NCI-H524 treated with DMSO at 0.1 percent for 48 hours (cell line): Measurements from ENCODE around the gene PCBP3.
"Not testable (repeated sequence)": the region's sequence is repeated elsewhere in the genome, so short reads cannot be mapped to it uniquely, and the experiment has no call there.

Experiments
- DNase-seq: peaks from one replicate; lab custom pipeline; 2025; lab: John Stamatoyannopoulos, UW

PCBP3 gene

GRCh38 chr21:45947296-45947695 lies 303.8 kb downstream of the PCBP3 start:
- DNase-seq = no peak

- DNase-seq = no peak
These were observed 304.3 kb downstream of the PCBP3 start for GRCh38 chr21:45947716-45948255.

- DNase-seq = no peak
These were observed 305.1 kb downstream of the PCBP3 start for GRCh38 chr21:45948576-45949141.

- no peak for DNase-seq
These were observed 306.6 kb downstream of the PCBP3 start for GRCh38 chr21:45949928-45950739.

- DNase-seq = peak; percentile 80
These were observed 307.4 kb downstream of the PCBP3 start for GRCh38 chr21:45950740-45951515.

- no peak for DNase-seq
These were observed 308.2 kb downstream of the PCBP3 start for GRCh38 chr21:45951676-45952075.

GRCh38 chr21:45952527-45952926 lies 309.0 kb downstream of the PCBP3 start:
- not testable (repeated sequence) for DNase-seq

- DNase-seq = no peak
These were observed 309.4 kb downstream of the PCBP3 start for GRCh38 chr21:45952974-45953373.

- no peak for DNase-seq
These were observed 310.7 kb downstream of the PCBP3 start for GRCh38 chr21:45954261-45954660.

- no peak for DNase-seq
These were observed 311.4 kb downstream of the PCBP3 start for GRCh38 chr21:45954921-45955320.

- DNase-seq = no peak
These were observed 314.0 kb downstream of the PCBP3 start for GRCh38 chr21:45957551-45957950.

GRCh38 chr21:45957981-45958600 lies 314.6 kb downstream of the PCBP3 start:
- no peak for DNase-seq

- no peak for DNase-seq
These were observed 315.7 kb downstream of the PCBP3 start for GRCh38 chr21:45959182-45959581.

GRCh38 chr21:45959779-45960390 lies 316.4 kb downstream of the PCBP3 start:
- no peak for DNase-seq

GRCh38 chr21:45961408-45961807 lies 317.9 kb downstream of the PCBP3 start:
- DNase-seq = not testable (repeated sequence)

GRCh38 chr21:45962531-45963231 lies 319.2 kb downstream of the PCBP3 start:
- DNase-seq = no peak

- no peak for DNase-seq
These were observed 319.7 kb downstream of the PCBP3 start for GRCh38 chr21:45963232-45963570.

- no peak for DNase-seq
These were observed 321.1 kb downstream of the PCBP3 start for GRCh38 chr21:45964649-45965048.

GRCh38 chr21:45965084-45965809 lies 321.7 kb downstream of the PCBP3 start:
- DNase-seq = peak; percentile 75

GRCh38 chr21:45966791-45967394 lies 323.4 kb downstream of the PCBP3 start:
- no peak for DNase-seq
